Mesenchymal stem cell (in vitro differentiated cells and primary cell): Measurements from ENCODE around the gene TGFBR3L.
"Not testable (repeated sequence)": the region's sequence is repeated elsewhere in the genome, so short reads cannot be mapped to it uniquely, and the experiment has no call there.

Experiments used
- DNase-seq: peaks from one replicate; pipeline ENCODE4 v3.0.0-alpha.2; 2013
- H2AFZ ChIP-seq: one replicate; pipeline ENCODE4 v1.6.1; 2013; ENCODE audit warnings: low read depth, mild to moderate bottlenecking, control low read depth, inconsistent platforms, low read length, moderate library complexity
- H2AK5ac ChIP-seq: 2 replicates; pipeline ENCODE4 v1.6.1; 2013; ENCODE audit warnings: low read length, moderate library complexity, mild to moderate bottlenecking, inconsistent platforms; ENCODE audit not compliant: severe bottlenecking
- H2BK120ac ChIP-seq: one replicate; pipeline ENCODE4 v1.6.1; 2013; ENCODE audit warnings: low read depth, mild to moderate bottlenecking, inconsistent platforms, low read length, moderate library complexity
- H2BK12ac ChIP-seq, 2 experiments: one replicate each; pipeline ENCODE4 v1.6.1; 2013; ENCODE audit warnings: inconsistent platforms in 2 of 2, low read length in 2 of 2, mild to moderate bottlenecking in 2 of 2, moderate library complexity in 2 of 2, control low read depth in 1 of 2
- H2BK15ac ChIP-seq: one replicate; pipeline ENCODE4 v1.6.1; 2013; ENCODE audit warnings: mild to moderate bottlenecking, low read depth, inconsistent platforms; ENCODE audit not compliant: poor library complexity, severe bottlenecking
- H2BK5ac ChIP-seq: 2 replicates; pipeline ENCODE4 v1.6.1; 2013; ENCODE audit warnings: low read depth, mild to moderate bottlenecking, low read length, control low read depth, inconsistent platforms; ENCODE audit not compliant: poor library complexity, severe bottlenecking
- H3K14ac ChIP-seq, 2 experiments: one replicate each; pipeline ENCODE4 v1.6.1; 2013; ENCODE audit warnings: inconsistent platforms in 2 of 2, low read length in 2 of 2, control low read depth in 1 of 2, mild to moderate bottlenecking in 1 of 2, moderate library complexity in 1 of 2
- H3K18ac ChIP-seq, 2 experiments: one replicate each; pipeline ENCODE4 v1.6.1; 2013; ENCODE audit warnings: inconsistent platforms in 2 of 2, low read length in 2 of 2, control low read depth in 1 of 2, low read depth in 1 of 2, mild to moderate bottlenecking in 1 of 2
- H3K23ac ChIP-seq, 2 experiments: one replicate each; pipeline ENCODE4 v1.6.1; 2013; ENCODE audit warnings: inconsistent platforms in 2 of 2, low read length in 2 of 2, mild to moderate bottlenecking in 2 of 2, moderate library complexity in 2 of 2, control low read depth in 1 of 2
- H3K27ac ChIP-seq: 2 replicates; pipeline ENCODE4 v1.5.1; 2013; ENCODE audit warnings: mild to moderate bottlenecking, moderate library complexity, low read length, control low read depth, inconsistent platforms; ENCODE audit not compliant: poor library complexity, severe bottlenecking
- H3K27me3 ChIP-seq, 2 experiments: 2 replicates each; pipeline versions ENCODE4 v1.6.1 to v1.7.0; 2013; ENCODE audit warnings: low read length in 2 of 2, mild to moderate bottlenecking in 2 of 2, moderate library complexity in 2 of 2, control low read depth in 1 of 2, inconsistent platforms in 1 of 2; ENCODE audit not compliant: control insufficient read depth in 1 of 2, insufficient read depth in 1 of 2
- H3K36me3 ChIP-seq, 2 experiments: 2 replicates each; pipeline versions ENCODE4 v1.6.1 to v1.7.0; 2013; ENCODE audit warnings: low read length in 2 of 2, control low read depth in 1 of 2, inconsistent platforms in 1 of 2, low read depth in 1 of 2, mild to moderate bottlenecking in 1 of 2; ENCODE audit not compliant: insufficient read depth in 2 of 2, control insufficient read depth in 1 of 2
- H3K4ac ChIP-seq, 2 experiments: one replicate each; pipeline ENCODE4 v1.6.1; 2013; ENCODE audit warnings: inconsistent platforms in 2 of 2, low read length in 2 of 2, mild to moderate bottlenecking in 2 of 2, moderate library complexity in 2 of 2, control low read depth in 1 of 2, low read depth in 1 of 2
- H3K4me1 ChIP-seq: 2 replicates; pipeline ENCODE4 v1.6.1; 2013; ENCODE audit warnings: low read depth, low read length, control low read depth; ENCODE audit not compliant: control insufficient read depth, insufficient read depth
- H3K4me2 ChIP-seq: 2 replicates; pipeline ENCODE4 v1.6.1; 2013; ENCODE audit warnings: low read length, mild to moderate bottlenecking, inconsistent platforms; ENCODE audit not compliant: poor library complexity, severe bottlenecking
- H3K4me3 ChIP-seq, 2 experiments: 2 replicates each; pipeline versions ENCODE4 v1.5.1 to v1.7.0; 2013; ENCODE audit warnings: low read length in 2 of 2, mild to moderate bottlenecking in 2 of 2, control low read depth in 1 of 2, low read depth in 1 of 2; ENCODE audit not compliant: insufficient read depth in 1 of 2
- H3K79me1 ChIP-seq: replicated peaks from 2 replicates; pipeline ENCODE4 v1.6.1; 2013; ENCODE audit warnings: mild to moderate bottlenecking, control low read depth, low read length, inconsistent platforms; ENCODE audit not compliant: poor library complexity, severe bottlenecking
- H3K9ac ChIP-seq: 2 replicates; pipeline ENCODE4 v1.7.0; 2013; ENCODE audit warnings: mild to moderate bottlenecking, low read length, moderate library complexity
- H3K9me3 ChIP-seq: 2 replicates; pipeline ENCODE4 v1.7.0; 2013; ENCODE audit warnings: mild to moderate bottlenecking, low read length; ENCODE audit not compliant: control insufficient read depth
- H4K8ac ChIP-seq: one replicate; pipeline ENCODE4 v1.6.1; 2013; ENCODE audit warnings: inconsistent platforms, mild to moderate bottlenecking, low read length, moderate library complexity
- H4K91ac ChIP-seq: one replicate; pipeline ENCODE4 v1.6.1; 2013; ENCODE audit warnings: mild to moderate bottlenecking, low read length, inconsistent platforms
- WGBS: methylation state at CpG from one replicate; pipeline ENCODE4 v1.1.7; 2013; ENCODE audit warnings: mixed read lengths; 5-methylcytosine and 5-hydroxymethylcytosine counted together

TGFBR3L gene

DNA sequence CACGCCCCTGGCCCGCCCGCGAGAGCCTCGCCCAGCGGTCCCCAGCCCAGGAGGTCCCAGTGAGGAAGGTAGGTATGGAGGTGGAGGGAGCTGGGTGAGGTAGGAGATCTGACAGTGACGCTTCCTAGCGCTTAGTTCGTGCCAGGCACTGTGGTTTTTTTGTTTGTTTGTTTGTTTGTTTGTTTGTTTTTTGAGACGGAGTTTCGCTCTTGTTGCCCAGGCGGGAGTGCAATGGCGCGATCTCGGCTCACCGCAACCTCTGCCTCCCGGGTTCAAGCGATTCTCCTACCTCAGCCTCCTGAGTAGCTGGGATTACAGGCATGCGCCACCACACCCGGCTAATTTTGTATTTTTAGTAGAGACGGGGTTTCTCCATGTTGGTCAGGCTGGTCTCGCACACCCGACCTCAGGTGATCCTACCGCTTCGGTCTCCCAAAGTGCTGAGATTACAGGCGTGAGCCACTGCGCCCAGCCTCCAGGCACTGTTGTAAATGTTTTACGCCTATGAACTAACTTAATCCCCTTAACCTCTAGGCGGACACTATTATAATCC is 3.5 kb downstream of the TGFBR3L start:
- peak overlapping the region; percentile 35 for H2BK15ac ChIP-seq
- H3K27ac ChIP-seq, H3K79me1 ChIP-seq, H2AK5ac ChIP-seq, H3K14ac ChIP-seq, H2AFZ ChIP-seq, H3K23ac ChIP-seq, H3K9me3 ChIP-seq, H2BK5ac ChIP-seq, H3K9ac ChIP-seq, DNase-seq: not testable (repeated sequence)
- peak overlapping the region; percentile 12 for H2BK120ac ChIP-seq
- H2BK12ac ChIP-seq = peak overlapping the region; percentile 68 to 84
- H3K36me3 ChIP-seq = peaks cover 18 to 35% of the 10 kb centered on the region in 2 experiments
- peak overlapping the region; percentile 94 for H4K8ac ChIP-seq
- H4K91ac ChIP-seq = peak overlapping the region; percentile 78
- H3K27me3 ChIP-seq = peaks cover 21 to 31% of the 10 kb centered on the region in 2 experiments
- H3K4me3 ChIP-seq = peak overlapping the region; percentile 42 to 63
- WGBS = 57% methylated on average over 18 of the region's 29 CpGs
- peak overlapping the region; percentile 54 for H3K4me2 ChIP-seq
- peaks cover 41% of the 10 kb centered on the region for H3K4me1 ChIP-seq
- peak overlapping the region in 1 of 2 experiments; percentile 88 for H3K18ac ChIP-seq
- peak overlapping the region in 1 of 2 experiments; percentile 54 for H3K4ac ChIP-seq

DNA sequence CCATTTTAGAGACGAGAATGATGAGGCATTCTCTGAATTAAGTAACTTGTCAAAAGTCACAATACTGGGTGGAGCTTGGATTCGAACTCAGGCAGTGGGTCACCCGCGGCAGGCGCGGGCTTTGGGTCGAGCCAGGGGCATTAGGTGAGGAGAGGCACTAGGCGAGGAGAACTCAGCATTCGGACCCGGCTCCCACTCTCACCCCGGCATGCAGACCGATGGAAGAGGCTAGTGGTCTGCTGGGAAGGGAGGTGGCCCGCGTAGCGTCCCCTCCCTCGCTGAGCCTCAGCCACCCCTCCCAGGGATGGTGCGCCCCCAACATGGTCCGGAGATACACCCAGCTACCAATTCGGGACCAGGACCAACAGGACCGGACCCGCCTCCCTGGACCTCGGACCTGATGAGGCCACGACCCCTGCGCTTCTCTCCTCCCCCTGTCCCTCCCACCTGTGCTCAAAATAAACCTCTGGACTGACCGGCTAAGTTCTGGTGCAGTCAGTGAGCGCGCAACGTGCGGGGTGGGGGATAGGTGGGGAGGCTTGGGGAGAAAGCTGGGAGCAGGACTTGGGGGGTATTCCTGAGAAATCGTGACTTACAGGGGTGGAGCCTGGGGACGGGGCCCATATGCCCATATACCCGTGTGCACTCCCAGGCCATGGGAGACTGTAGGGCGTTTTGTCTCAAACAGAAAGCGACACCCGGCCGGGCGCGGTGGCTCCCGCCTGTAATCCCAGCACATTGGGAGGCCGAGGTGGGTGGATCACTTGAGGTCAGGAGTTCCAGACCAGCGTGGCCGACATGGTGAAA is 4.2 kb downstream of the TGFBR3L start:
- Histone ChIP-seq H2BK120ac (no peak overlapping the region), H2AK5ac (no peak overlapping the region), H2BK12ac (no peak overlapping the region), H3K23ac (no peak overlapping the region), H3K4me1 (peaks cover 43% of the 10 kb centered on the region), H3K27me3 (peaks cover 21 to 31% of the 10 kb centered on the region in 2 experiments), H3K27ac (no peak overlapping the region), H3K9me3 (no peaks in the 10 kb centered on the region), H3K36me3 (peaks cover 18 to 35% of the 10 kb centered on the region in 2 experiments), H3K4me2 (no peak overlapping the region), H3K9ac (no peak overlapping the region), H2BK15ac (no peak overlapping the region), H3K18ac (no peak overlapping the region), H4K8ac (no peak overlapping the region), H3K4me3 (no peak overlapping the region), H3K79me1 (peaks cover 9% of the 10 kb centered on the region), H2AFZ (no peak overlapping the region), H3K14ac (no peak overlapping the region), H3K4ac (no peak overlapping the region), H2BK5ac (no peak overlapping the region), H4K91ac (no peak overlapping the region)
- DNase-seq = no peak
- 92% methylated on average over 42 of the region's 42 CpGs for WGBS

GRCh38 chr19:7919610-7920518 is 5.2 kb downstream of the TGFBR3L start, which contains the start of gene SNAPC2:
TSS of gene SNAPC2 (plus strand) at chr19:7920338. CDS start at chr19:7920367, 29 bp downstream.
- H3K14ac ChIP-seq = peak within 1 kb of the TSS in 1 of 2 experiments; percentile 79
- peak within 1 kb of the TSS; percentile 77 for H3K4me2 ChIP-seq
- H3K9ac ChIP-seq = peak within 1 kb of the TSS; percentile 84
- 19% methylated on average over 62 of the region's 62 CpGs for WGBS
- H2BK5ac ChIP-seq = peak within 1 kb of the TSS; percentile 54
- H2AFZ ChIP-seq = peak within 1 kb of the TSS; percentile 96
- H3K36me3 ChIP-seq = peaks cover 18 to 38% of the 10 kb centered on the region in 2 experiments
- peak within 1 kb of the TSS; percentile 66 for H4K91ac ChIP-seq
- H2BK15ac ChIP-seq = peak within 1 kb of the TSS; percentile 95
- H2AK5ac ChIP-seq = peak within 1 kb of the TSS; percentile 0
- peaks cover 9% of the 10 kb centered on the region for H3K79me1 ChIP-seq
- peak within 1 kb of the TSS; percentile 7 for H4K8ac ChIP-seq
- H3K27me3 ChIP-seq = peaks cover 17 to 26% of the 10 kb centered on the region in 2 experiments
- DNase-seq = peak; percentile 93
- peak within 1 kb of the TSS; percentile 48 to 91 for H3K4ac ChIP-seq
- peak within 1 kb of the TSS; percentile 30 for H3K27ac ChIP-seq
- H2BK120ac ChIP-seq = no peak within 1 kb of the TSS
- H3K23ac ChIP-seq = no peak within 1 kb of the TSS
- peak within 1 kb of the TSS; percentile 26 to 80 for H3K18ac ChIP-seq
- peak within 1 kb of the TSS in 1 of 2 experiments; percentile 0 for H2BK12ac ChIP-seq
- peak within 1 kb of the TSS; percentile 81 to 94 for H3K4me3 ChIP-seq
- H3K4me1 ChIP-seq = peaks cover 46% of the 10 kb centered on the region
- H3K9me3 ChIP-seq = no peaks in the 10 kb centered on the region
